Nephron (organoid): Measurements from ENCODE around the gene NDUFB10.

ENCODE experiments used
- H3K27ac Mint-ChIP-seq, 3 experiments: 2 replicates each; pipeline ENCODE4 v1.8.0; 2020; ENCODE audit warnings: mixed read lengths in 3 of 3, mild to moderate bottlenecking in 2 of 3, moderate library complexity in 1 of 3
- H3K27me3 Mint-ChIP-seq: 2 replicates; pipeline ENCODE4 v1.8.0; 2021; ENCODE audit warnings: low read depth, mild to moderate bottlenecking, moderate library complexity, mixed read lengths
- H3K36me3 Mint-ChIP-seq: 2 replicates; pipeline ENCODE4 v1.8.0; 2020; ENCODE audit warnings: low read depth, mixed read lengths
- H3K4me1 Mint-ChIP-seq: 2 replicates; pipeline ENCODE4 v1.8.0; 2020; ENCODE audit warnings: mixed read lengths
- H3K4me3 Mint-ChIP-seq, 3 experiments: 2 replicates each; pipeline ENCODE4 v1.8.0; 2020; ENCODE audit warnings: mild to moderate bottlenecking in 3 of 3, mixed read lengths in 3 of 3, moderate library complexity in 2 of 3
- H3K9me3 Mint-ChIP-seq: 2 replicates; pipeline ENCODE4 v1.8.0; 2020; ENCODE audit warnings: mixed read lengths
- TF ChIP-seq, protein P1 (sequence below), 3 experiments: fragments of 200-600 bp; sonication (generic); IDR thresholded peaks; one replicate each; pipeline ENCODE4 v1.5.0; 2021; ENCODE audit warnings: antibody characterized with exemption in 3 of 3; ENCODE audit not compliant: unreplicated experiment in 3 of 3

NDUFB10 gene

DNA sequence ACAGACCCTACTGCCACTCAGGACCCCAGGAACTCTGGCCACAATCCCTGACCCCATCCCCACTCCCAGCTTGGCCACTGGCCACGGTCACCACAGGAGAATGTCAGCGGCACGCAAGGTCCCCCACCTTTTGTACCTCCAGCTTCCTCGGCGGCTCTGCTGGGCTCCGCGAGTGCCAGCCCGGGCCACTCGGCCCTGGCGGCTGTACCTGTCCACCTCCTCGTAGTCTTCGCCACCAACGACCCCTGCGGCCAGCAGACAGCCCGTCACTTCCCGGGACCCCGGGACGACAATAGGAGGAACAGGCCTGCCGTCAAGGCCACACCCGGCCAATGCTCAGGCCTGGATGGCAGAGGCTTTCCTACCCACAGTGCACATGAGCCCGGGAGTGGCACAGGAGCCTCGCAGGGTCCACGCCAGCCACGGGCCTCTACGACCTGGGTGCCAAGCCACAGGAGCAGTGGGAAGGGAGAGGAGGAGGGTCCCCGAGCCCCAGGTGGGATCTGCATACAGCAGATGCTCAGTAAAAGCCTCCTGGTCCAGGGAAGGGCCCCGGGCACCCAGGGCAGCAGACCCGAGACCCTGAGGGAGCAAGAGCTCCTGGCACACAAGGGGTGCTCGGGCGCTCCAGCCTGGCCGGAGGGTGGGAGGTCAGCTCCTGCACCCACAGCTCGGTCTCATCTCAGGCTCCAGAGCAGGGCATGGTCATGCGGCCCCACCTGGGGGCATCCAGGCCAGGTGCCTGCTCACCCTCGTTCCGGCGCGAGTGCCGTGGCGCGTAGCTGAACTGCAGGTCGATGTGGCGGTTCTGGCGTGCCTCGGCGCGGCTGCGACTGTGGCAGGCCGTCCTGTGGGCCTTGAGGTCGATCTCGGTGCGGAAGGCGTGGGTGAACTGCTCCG is 42.4 kb downstream of the NDUFB10 start:
- Mint-ChIP-seq H3K9me3 (no peaks in the 10 kb centered on the region), H3K4me1 (peaks cover 16% of the 10 kb centered on the region), H3K4me3 (no peak overlapping the region), H3K27ac (no peak overlapping the region), H3K27me3 (peaks cover 2% of the 10 kb centered on the region), H3K36me3 (peaks cover 18% of the 10 kb centered on the region)
- TF ChIP-seq, protein P1, sequence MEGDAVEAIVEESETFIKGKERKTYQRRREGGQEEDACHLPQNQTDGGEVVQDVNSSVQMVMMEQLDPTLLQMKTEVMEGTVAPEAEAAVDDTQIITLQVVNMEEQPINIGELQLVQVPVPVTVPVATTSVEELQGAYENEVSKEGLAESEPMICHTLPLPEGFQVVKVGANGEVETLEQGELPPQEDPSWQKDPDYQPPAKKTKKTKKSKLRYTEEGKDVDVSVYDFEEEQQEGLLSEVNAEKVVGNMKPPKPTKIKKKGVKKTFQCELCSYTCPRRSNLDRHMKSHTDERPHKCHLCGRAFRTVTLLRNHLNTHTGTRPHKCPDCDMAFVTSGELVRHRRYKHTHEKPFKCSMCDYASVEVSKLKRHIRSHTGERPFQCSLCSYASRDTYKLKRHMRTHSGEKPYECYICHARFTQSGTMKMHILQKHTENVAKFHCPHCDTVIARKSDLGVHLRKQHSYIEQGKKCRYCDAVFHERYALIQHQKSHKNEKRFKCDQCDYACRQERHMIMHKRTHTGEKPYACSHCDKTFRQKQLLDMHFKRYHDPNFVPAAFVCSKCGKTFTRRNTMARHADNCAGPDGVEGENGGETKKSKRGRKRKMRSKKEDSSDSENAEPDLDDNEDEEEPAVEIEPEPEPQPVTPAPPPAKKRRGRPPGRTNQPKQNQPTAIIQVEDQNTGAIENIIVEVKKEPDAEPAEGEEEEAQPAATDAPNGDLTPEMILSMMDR (IDR thresholded peaks at IDR 0.05; ENCODE audit: unreplicated experiment in 3 of 3) = no peak

DNA sequence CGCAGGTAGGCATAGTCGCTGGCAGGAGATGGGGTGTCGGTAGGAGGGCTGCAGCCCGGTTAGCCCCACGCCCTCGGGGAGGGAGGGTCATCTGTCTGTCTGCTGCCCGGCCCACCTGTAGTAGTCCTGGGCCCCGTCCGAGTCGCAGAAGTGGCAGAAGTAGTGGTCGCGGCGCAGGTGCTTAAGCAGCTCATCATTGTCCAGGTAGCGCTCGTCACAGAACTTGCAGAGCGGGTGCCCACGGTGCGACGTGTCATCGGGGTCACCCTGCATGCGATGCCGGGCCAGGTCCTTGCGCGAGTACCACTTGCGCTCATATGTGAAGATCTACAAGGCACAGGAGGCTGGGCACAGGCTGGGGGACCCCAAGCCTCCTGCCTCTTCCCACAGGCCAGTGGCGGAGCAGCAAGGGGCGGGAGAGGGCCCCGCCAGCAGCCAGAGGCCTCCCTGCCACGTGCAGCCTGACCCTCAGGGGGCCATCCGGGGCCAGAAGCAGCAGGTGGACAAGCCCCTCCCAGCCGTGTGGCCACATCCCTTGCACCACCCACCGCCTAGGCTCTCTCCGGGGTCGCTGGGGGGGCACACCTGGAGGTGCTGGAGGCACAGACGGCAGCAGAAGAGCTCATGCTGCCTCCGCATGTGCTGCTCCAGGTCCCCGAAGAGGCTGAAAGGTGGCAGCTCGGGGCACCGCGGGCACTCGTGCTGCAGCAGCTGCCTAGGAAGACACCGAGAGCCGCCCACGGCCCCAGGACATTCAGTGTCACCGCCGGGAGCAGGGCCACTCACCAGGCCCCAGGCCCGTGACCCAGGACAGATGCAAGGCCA is 43.3 kb downstream of the NDUFB10 start:
- TF ChIP-seq, protein P1 (IDR thresholded peaks at IDR 0.05; ENCODE audit: unreplicated experiment in 3 of 3) = no peak
- no peaks in the 10 kb centered on the region for H3K9me3 Mint-ChIP-seq
- no peak overlapping the region for H3K4me3 Mint-ChIP-seq
- peaks cover 14% of the 10 kb centered on the region for H3K36me3 Mint-ChIP-seq
- H3K4me1 Mint-ChIP-seq = peaks cover 19% of the 10 kb centered on the region
- no peak overlapping the region for H3K27ac Mint-ChIP-seq
- H3K27me3 Mint-ChIP-seq = peaks cover 4% of the 10 kb centered on the region

DNA sequence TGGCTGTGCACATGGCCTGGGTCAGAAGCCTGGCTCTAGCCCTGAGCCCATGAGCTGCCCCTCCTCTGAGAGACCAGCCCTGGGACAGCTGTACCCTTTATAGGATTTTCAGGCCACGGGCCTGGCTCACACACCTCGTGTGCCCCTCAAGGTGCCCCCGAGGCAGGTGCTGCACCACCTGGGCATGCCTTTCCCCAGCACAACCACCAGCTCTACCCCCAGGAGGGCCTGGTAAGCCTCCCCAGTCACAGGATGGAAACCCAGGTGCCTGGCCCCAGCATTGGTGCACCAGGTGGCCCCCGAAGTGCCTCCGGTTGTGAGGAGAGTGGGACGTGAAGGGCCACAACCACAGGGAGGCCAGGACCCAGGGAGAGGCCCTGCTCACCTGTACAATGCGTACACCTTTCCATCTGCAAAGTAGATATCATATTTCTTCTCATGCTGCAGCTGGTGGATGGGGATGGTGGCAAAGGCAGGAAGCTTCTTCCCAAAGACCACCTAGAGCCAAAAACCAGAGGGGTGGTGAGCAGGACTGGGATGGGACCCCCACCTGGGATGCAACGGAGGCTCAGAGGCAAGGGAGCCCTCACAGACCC is 44.0 kb downstream of the NDUFB10 start:
- TF ChIP-seq, protein P1 (IDR thresholded peaks at IDR 0.05; ENCODE audit: unreplicated experiment in 3 of 3) = no peak

GRCh38 chr16:2003827-2004641 is 44.7 kb downstream of the NDUFB10 start:
- TF ChIP-seq, protein P1 (IDR thresholded peaks at IDR 0.05; ENCODE audit: unreplicated experiment in 3 of 3) = peak; percentile 94 to 97 (median 96)
- H3K27me3 Mint-ChIP-seq = peaks cover 4% of the 10 kb centered on the region
- H3K36me3 Mint-ChIP-seq = peaks cover 8% of the 10 kb centered on the region
- no peaks in the 10 kb centered on the region for H3K9me3 Mint-ChIP-seq
- no peak overlapping the region for H3K4me3 Mint-ChIP-seq
- no peak overlapping the region for H3K27ac Mint-ChIP-seq
- H3K4me1 Mint-ChIP-seq = peaks cover 32% of the 10 kb centered on the region

More for the DNA sequence above, 44.0 kb downstream of the NDUFB10 start:
- Mint-ChIP-seq H3K4me3 (no peak overlapping the region), H3K27ac (no peak overlapping the region), H3K36me3 (peaks cover 10% of the 10 kb centered on the region), H3K4me1 (peaks cover 25% of the 10 kb centered on the region), H3K27me3 (peaks cover 4% of the 10 kb centered on the region), H3K9me3 (no peaks in the 10 kb centered on the region)

DNA sequence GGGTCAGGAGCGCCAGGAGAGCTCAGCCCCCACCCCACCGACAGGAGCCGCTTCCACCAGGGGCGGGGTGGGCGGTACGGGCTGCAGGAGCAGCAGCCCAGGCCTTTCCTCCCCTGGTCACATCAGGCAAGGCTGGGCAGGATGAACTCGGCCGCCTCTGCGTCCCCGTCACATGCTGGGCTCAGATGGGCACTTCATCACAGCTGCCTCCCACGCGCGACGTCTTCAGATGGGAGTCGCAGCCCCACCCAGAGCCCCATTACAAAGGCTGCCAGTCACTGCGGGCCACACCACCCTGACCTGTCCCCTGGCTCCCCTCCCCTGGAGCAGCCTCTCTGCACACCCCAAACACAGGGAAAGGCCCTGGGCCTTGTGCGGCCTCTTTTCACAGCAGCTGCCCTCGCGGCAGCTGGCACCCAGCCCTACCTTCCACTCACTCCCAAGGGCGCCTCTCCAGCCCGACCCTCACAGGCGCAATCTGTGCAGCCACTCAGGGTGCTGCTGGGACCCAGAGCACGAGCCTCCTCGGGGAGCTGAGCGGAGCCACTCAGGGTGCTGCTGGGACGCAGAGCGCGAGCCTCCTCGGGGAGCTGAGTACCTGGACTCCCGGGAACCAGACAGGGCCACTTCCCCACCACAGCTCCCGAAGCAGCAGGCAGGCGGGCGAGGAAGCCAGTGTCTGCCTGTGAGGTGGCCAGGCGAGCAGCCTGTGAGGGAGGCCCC is 45.6 kb downstream of the NDUFB10 start:
- no peak overlapping the region for H3K27ac Mint-ChIP-seq
- TF ChIP-seq, protein P1 (IDR thresholded peaks at IDR 0.05; ENCODE audit: unreplicated experiment in 3 of 3) = no peak
- H3K4me1 Mint-ChIP-seq = peaks cover 34% of the 10 kb centered on the region
- no peaks in the 10 kb centered on the region for H3K9me3 Mint-ChIP-seq
- H3K36me3 Mint-ChIP-seq = peaks cover 8% of the 10 kb centered on the region
- no peak overlapping the region for H3K4me3 Mint-ChIP-seq
- H3K27me3 Mint-ChIP-seq = peaks cover 4% of the 10 kb centered on the region
